ENCODE measurements around the gene NFX1.

NFX1 gene

DNA sequence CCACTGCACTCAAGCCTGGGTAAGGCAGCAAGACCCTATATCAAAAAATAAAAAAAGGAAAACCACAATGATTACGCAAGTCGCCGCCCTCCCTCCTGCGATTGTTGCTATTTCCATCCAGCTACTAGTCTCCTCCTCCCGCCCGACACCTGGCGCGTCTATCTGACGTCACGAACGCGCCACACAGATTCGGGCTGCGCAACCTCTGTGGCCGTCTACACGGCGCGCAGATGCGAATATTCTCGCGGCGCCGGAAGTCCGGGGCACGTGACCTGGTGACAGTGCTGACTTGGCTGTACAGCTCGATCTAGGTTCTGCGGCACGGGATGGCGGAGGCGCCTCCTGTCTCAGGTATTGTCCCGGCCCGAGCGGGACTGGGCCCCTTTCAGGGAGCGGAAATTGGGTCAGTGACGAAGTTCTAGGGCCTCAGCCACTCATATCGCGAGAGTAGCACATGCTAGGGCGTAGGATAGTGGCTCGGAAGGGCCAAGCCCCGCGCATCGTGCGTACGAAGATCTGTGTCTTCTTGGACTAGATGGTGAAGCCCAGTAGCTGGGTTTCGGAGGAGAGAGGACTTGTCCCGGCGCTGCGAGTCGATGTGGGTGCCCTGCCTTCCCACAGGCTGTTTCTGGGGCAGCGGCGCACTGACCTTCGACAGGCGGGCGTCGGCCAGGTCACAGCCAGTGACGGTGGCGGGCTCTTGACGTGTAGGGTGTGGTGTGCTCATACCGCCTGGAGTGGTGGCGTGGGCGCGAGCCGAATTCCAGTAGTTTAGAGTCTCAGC lies at the start of gene NFX1:
NFX1 (plus strand) TSS at position 270 of the 784 bp plus-strand sequence; CDS start at position 327, 57 bp downstream.
- peak; percentile 98 for DNase-seq

DNA sequence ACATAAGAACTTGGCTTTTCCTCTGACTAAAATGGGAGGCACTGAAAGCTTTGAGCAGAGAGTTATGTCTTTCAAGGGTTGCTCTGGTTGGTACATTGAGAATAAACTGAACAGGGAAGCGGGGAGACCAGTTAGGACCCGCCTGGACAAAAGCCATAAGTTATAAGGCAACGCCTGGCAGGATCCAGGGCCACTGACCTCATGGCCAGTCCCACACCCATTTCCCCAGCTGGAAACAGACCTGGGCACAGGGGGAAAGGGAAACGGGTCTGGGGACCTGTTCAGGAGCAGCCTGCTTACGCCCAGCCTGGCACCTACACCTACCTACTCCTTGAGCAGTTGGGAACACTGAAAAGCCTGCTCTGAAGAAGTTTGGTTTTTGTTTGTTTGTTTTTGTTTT lies 49.0 kb upstream of the NFX1 start:
- no peak for DNase-seq

DNA sequence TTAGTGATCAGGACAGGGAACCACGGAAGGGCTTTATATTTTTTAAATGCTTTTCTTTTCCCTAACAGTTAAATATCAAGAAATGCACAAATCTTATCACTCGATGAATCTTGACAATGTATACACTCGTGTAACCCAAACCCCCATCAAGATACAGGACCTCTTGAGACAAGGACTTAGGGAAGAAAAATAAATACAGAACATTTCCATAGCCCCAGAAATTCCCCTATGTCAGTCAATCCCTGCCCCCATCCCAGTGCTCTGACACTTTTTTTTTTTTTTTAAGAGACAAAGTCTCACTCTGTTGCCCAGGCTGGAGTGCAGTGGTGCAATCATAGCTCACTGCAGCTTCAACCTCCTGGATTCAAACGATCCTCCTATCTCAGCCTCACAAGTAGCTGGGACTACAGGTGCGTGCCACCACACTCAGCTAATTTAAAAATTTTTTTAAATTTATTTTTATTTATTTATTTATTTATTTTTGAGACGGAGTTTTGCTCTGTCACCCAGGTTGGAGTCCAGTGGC lies 47.6 kb upstream of the NFX1 start:
- no peak for DNase-seq

DNA sequence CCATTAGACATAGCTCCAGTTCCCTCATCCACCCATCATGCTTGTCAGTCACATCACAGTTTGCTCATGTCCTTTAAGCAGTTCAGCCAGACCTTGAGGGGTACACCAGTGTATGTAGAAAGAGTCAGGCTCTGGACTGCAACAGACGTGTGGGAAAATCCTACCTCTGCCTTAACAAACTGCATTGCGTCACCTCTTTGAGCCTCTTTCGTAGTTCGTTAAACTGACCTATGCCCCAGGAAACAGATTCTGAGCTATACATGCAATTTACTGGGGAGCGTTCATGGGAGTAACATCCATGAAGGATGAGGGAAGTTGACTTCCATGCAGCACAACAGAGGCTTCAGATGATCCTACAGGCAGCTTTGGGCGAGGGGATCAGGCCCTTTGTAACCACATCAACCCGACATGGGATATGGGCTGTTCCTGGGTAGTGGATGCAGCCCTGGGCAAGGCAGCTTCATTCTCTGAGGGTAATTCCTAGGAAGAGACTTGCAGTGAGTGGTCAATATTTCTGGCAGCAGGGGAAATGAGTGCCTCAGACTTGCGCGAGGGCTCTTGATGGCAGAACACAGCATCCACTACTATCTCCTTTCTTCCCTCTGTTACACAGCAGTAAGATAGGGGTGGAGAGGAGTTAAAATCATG lies 46.1 kb upstream of the NFX1 start:
- DNase-seq: no peak

DNA sequence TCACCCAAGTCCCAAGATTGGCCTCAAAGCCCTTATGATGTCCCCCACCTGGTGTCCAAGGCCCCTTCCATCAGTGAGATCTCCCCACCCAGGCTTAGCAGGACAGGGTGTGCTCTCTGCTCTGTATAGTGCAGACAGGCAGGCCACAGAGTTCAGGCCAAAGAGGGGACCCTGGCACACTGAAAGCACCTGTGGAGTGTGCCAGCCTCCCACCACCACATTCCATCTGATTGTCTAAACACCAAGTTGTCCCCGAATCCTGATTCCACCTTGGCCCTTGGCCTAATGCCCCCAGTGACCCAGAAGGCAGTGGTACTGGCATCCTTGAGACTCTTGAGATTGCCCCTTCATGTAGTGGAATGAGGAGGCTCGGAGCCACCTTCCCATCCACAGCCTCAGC lies 45.0 kb upstream of the NFX1 start:
- no peak for DNase-seq

DNA sequence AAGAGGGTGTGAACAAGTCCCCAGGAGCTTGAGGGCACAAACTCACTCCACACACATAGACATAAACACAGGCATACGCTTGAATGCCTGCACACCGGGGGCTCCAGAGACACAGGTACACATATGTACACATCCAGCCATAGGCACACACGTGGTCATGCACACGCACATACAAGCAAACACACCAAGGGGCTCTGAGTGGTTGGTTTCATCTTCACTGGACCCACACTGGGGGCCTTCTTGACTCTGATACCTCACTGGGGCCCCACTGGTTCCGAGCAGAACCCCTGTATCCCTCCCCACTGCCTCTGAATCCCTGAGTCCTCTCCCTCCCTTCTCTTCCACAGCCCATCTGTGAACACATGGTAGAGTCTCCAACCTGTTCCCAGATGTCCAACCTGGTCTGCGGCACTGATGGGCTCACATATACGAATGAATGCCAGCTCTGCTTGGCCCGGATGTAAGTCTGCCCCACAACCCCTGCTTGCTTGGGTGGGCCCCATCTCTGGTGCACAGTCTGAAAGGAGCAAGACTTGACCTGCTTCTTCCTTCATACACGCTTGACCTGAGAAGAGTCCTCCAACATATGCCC lies 44.0 kb upstream of the NFX1 start:
- DNase-seq: no peak

DNA sequence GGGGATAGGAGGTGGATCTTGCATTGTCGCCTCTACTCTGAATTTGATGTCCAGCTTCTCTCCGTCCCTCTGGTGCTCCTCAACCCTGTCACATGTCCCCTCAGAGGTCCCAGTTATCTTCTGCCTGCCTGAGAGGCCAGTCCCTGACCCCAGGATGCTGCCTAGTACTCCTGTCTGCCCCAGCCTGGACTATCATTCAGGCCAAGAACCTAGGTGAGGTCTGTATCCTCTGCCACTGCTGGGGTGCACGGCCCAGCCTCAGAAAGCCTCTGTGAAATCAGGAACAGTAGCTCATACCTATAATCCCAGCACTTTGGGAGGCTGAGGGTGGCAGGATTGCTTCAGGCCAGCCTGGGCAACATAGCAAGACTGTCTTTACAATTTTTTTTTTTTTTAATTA lies 41.7 kb upstream of the NFX1 start:
- no peak for DNase-seq

DNA sequence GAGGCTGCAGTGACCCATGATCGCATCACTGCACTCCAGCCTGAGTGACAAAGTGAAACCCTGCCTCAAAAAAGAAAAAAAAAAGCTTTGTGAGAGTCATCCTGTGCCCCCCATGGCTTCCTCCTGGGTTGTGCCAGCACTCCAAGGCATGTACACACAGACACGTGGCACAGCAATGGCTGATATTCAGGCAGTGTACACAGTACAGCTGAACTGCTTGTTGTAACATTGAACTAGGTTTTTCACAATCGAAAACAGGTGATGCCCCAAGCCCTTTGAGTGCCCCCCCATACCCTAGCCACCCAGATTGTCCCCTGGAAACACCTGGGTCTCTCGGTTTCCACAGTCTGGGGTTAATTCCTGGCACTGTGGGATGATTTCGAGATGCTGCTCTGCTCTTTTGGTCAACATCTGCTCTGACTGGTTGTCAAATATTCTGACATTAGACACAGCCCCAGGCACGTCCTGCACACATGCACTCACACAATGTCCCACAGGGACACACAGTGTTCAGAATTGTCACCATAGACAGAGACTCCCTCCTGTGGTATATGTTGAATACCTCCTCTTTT lies 41.1 kb upstream of the NFX1 start:
- no peak for DNase-seq

DNA sequence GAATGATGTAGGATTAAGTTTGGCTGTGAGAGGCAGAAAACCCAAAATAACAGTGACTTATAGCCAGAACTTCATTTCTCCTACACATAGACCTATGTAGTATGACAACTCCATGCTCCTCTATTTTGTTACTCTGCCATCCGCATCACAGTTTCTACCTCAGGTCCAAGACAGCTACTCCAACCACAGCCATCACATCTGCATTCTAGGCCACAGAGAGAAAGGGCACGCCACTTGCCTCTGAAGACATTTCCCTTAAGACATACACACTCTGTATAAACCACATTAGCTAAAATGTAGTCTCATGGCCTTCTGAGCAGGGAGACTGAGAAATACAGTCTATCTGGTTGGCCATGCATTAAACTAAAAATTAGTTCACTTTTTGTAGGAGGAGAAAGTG lies 40.3 kb upstream of the NFX1 start:
- DNase-seq: no peak

DNA sequence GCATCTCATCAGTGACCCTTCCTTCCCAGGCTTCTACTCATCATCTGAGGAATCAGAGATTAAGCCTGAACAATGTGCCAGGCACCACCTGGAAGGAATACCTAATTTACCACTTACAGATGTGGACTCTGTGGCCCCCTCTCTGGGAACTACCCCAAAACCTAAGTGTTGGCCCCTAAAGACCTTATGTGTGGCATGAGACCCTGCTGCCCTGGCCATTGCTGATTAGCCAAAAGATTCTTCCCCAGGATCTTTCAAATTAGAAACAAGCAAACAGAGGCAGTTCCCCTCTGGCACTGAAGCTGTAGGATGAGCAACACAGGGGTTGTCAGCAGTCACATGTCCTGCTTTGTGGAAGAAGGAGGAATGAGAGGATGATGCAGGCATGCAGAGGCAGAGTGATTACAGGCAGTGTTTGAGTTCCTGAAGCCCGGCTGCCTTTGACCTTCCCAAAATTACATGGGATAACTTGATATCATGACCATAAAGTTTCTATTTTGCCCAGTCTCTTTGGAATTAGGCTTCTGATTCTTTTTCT lies 39.8 kb upstream of the NFX1 start:
- no peak for DNase-seq

DNA sequence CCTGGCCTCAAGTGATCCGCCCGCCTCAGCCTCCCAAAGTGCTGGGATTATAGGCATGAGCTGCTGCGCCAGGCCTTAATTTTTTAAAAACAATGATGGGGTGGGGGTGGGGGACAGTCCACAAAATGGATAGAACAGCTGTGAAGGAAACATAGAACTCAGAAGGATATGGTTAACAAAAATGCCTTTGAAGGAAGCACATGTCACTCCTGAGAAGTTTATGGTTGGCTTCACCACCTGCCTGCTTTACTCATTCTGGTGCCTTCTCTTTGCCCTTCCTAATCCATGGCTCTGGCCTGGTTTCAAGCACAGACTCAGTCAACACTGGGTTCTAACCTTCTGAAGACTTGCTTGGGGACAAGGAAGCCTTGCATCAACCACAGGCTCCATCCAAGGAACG lies 36.1 kb upstream of the NFX1 start:
- DNase-seq: no peak

DNA sequence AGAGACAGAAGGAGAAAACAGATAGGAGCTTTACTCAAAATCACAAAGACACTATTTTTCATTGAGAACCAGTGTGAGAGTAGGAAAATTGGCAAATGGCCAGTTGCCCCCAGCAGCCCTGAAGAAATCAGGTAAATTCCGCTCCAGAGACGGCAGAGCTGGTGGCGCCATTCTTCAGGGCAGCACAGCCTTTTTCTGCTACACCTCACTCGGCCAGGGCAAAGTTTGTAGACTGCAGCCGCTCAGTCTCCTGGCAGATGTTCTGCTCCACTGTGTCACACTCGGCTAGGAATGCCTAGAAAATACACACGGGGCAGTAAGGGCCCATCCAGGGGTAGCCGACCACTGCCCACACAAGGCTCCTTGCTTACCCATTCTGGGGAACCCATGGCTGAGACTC lies 35.3 kb upstream of the NFX1 start:
- no peak for DNase-seq

DNA sequence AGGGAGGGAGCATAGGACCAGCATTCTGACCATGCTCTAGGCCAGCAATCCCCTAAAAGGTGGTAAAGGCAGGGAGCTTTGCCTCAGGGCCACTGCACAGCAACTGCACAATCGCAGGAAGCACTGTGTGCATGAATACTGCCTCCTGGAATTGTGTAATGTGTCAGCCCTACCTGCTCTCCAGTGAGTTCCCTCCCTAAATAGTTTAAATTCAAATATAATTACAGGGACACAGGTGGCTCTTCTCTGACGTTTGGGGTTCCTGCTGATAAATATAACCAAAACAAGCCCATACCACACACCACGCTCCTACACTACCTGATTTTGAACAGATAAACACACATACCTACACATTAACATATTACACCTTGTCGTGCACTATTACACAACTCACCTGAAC lies 34.8 kb upstream of the NFX1 start:
- no peak for DNase-seq

DNA sequence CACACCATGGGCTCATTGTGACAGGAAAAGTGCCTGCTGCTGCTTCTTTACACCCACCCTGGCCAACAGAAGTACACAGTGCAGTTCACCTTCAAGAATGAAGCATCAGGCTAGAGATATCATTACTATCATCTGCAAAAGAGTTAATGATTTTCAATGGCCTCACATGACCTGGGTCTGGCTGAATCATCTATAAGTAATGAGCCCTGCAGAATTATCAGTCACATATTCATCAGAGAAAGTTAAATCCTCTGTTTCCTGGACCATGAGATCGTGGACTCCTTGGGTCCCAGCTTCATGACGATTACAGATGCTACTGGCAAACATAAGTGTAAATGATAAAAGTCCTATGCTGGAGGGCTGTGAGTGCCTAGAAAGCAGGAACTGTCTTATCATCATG lies 34.1 kb upstream of the NFX1 start:
- DNase-seq: no peak

DNA sequence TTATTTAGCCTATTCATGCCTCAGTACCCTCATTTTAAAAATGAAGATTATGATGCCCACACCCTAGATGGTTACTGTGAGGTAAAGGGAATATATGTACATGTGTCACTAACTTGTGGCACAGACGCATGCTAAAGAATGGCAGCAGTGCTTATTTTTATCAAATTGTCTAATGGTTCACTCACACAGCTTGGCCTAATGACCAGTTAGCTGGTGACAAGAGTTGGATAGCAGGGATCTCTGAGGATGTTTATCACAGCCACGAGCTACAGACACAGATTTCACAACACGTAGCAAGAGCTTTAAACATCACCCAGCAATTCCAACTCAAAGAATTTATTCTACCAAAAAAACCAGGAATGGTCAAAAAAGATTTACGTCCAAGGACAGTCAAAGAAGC lies 33.0 kb upstream of the NFX1 start:
- no peak for DNase-seq

DNA sequence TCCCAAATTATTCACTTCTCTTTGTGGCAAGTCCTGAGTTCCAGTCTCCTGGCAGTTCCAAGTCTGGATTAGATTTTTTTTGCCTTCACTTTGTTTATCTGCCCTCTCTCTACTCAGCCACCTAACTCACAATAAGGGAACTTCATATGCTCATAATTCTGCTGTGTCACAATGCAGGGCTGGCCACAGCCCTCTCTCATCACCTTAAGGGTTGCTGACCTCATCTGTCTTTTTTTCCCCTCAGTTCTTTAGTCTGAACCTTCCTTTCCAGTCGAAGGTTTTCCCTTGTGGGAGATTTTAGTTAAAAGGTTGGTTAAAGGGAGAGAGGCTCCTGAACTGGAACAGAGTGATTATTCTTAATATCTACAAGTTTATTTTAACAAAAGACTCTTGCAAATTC lies 29.9 kb upstream of the NFX1 start:
- DNase-seq: no peak

DNA sequence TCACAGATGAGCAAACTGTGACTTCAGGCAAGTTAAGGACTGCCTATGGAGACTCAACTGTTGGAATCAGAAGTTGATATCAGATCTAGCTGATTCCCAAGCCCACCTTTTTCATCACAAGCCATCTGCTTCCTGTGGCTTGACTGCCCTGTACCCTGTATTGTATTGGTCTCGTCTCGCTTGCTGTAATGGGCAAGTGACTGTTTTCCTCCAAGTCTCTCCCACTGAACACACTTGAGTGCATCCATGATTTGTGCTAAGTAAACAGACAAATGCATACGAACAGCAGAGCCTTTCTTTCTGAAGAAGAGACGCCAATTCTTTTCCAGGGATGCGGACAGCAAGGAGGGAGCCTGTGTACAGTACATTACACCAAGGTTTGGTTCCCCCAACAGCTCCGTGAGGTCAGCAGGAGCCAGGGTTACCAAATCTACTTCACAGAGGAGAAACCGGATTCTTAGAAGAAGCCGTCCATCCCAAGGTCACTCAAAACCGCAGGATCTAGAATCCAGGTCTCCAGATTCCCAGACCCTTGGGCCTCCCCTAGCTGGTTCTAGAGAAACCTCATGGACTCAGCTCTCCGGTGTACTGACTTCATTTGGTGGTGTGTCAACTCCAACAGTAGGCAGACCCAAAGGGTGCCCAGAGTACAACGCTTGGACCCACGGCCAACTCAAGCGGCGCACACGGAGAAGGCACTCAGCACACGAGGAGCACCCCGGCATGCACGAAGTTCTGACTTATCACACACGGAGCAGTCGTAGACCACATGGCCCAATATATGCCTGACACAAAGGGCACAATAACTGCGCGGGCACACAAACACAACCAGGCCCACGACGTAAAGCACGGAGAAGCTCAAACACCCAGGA lies 26.9 kb upstream of the NFX1 start:
- peak; percentile 51 for DNase-seq

DNA sequence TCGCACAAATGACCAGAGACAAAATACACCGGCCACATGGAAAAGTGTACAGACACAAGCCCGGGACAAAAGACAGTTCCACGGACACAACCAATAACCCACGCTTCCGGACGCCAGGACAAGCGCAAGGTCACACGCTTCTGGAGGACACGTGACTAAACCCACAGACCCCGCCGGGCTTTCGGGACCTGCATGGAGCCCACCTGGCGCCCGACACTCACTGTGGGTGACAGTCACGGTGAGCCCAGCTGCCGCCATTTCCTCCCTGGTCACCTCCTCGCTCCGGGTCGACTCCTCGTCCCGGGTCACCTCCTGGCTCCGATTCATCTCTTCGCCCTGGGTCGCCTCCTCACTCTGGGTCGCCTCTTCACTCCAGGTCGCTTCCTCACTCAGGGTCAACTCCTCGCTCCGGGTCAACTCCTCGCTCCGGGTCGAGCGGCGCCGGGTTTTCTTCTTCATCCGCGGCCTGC lies 26.3 kb upstream of the NFX1 start:
- peak; percentile 62 for DNase-seq

DNA sequence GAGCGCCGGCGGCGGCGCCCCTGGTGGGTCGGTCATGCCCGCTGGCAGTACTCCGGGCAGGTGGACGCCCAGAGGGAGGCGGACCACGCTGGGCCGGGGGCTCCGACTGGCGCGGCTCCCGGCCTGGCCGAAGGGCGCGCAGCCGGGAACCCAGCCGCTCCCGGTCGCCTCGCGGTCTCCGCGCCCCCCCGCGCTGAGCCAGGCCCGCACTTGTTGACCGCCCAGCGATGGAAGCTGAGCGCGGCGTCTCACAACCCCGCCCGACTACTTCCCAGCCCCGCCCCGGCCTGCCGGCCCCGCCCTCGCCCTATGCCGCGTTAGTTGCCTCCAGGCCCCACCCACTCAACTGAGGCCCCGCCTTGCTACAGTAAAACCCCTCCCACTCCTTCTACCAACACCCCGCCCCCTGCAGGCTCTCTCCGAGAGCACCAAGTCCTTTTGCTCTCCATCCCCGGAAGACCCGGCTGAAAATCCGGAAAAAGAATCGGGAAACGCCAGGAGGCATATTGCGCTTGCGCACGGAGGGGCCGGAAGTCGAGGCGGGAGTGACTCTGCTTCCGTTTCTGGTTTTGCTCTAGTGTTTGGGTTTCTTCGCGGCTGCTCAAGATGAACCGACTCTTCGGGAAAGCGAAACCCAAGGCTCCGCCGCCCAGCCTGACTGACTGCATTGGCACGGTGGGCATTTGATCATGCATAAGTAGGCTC lies 25.7 kb upstream of the NFX1 start, which contains the start of the genes BAG1 and CHMP5:
BAG1 (minus strand) TSS at position 236 of the 705 bp plus-strand sequence.
CHMP5 (plus strand) TSS at position 577 of the 705 bp plus-strand sequence; CDS start at position 607, 30 bp downstream.
- peak; percentile 99 for DNase-seq

DNA sequence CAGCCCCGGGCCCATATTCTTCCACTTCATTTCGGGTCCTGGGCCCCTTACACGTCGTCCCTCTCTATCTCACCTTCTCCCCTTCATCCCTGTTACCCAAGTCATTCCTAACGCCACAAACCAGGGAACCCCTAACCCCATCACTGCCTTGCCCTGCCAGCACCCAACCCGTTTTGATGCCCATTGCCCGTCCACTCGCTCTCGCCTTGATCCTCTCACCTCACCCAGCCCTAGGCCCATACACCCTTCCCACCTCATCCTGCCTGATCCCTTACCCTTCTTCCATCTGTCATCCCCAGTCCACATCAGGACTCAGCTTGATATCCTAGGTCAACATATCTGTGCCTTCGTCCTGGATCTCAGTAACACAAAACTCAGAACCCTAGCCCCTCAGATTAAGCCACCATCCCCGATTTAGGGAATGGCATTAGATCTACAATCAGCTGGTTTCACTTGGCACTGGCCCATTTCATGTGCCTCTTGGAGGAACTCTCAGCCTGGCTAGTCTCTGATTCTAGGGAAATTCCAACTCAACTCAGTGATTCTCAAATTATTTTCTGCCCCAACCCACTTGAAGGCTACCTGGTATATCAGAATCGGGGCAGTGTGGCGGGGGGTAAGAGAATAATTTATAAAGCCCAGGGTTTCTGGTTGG lies 25.0 kb upstream of the NFX1 start:
- no peak for DNase-seq
